Measurements from ENCODE around the gene PRRG2. TPM values are rescaled to one million over a fixed set of nuclear protein-coding genes. Genes with fewer than 3 reads are reported as not detected.

Gene PRRG2
- total RNA-seq, 1 experiment from 2014 or later: 1.5 TPM

- peak; percentile 98 for DNase-seq (ENCODE audit: low spot score)
- H3K27me3 ChIP-seq (replicated peaks; ENCODE audit: insufficient read depth, low read depth, low read length, poor library complexity): no peaks in the 10 kb centered on the region
- ChIA-PET CTCF (interaction anchor here (0.6 to 0.9 kb wide), 3 partner anchors 23 to 45 kb away, joined by 3 to 5 read pairs (median 3); no protein-coding TSS in a partner anchor), POLR2A (ENCODE audit: low non-redundant PET) (interaction anchor here (0.6 to 0.8 kb wide), 4 partner anchors 19 to 579 kb away, joined by 3 to 9 read pairs (median 4); partner anchors contain the start of genes RCN3 and RRAS)
- H3K36me3 ChIP-seq (ENCODE audit: insufficient read depth, low read length, poor library complexity, severe bottlenecking): peaks cover 46% of the 10 kb centered on the region
- BruUV-seq (replicated peaks): no TSS peak
- peak overlapping the region; percentile 92 for H3K27ac ChIP-seq (ENCODE audit: low read depth, low read length, poor library complexity, severe bottlenecking)
- no peak for TF ChIP-seq EZH2 (IDR thresholded peaks at IDR 0.05; ENCODE audit: borderline replicate concordance, low read depth, low read length, poor library complexity, severe bottlenecking)
- no peak for TF ChIP-seq CTCF (conservative IDR thresholded peaks at IDR 0.05; ENCODE audit: low read depth, low read length)
- peaks cover 7% of the 10 kb centered on the region for H3K4me1 ChIP-seq (ENCODE audit: insufficient read depth, low read length, poor library complexity, severe bottlenecking)
- intact Hi-C loops (cut with micrococcal nuclease; ENCODE audit: unreplicated experiment): loop anchor here (2.0 to 5.0 kb wide), 3 partner anchors 47 to 219 kb away; partner anchors contain the start of genes FUZ, PRMT1 and RRAS
- no peaks in the 10 kb centered on the region for H3K9me3 ChIP-seq (ENCODE audit: low read depth, low read length, poor library complexity, severe bottlenecking)
- peak overlapping the region; percentile 80 for H3K4me3 ChIP-seq (ENCODE audit: low read depth, low read length, poor library complexity, severe bottlenecking)
Observed at GRCh38 chr19:49593233-49594113, 12.4 kb downstream of the PRRG2 start.

GRCh38 chr19:49594157-49594992, 13.3 kb downstream of the PRRG2 start:
- no peaks in the 10 kb centered on the region for H3K27me3 ChIP-seq (replicated peaks; ENCODE audit: insufficient read depth, low read depth, low read length, poor library complexity)
- H3K4me3 ChIP-seq (ENCODE audit: low read depth, low read length, poor library complexity, severe bottlenecking): peak overlapping the region; percentile 80
- intact Hi-C loops (cut with micrococcal nuclease; ENCODE audit: unreplicated experiment): loop anchor here (5.0 kb wide), 2 partner anchors 83 to 218 kb away; partner anchors contain the start of genes FUZ and PRMT1
- TF ChIP-seq EZH2 (IDR thresholded peaks at IDR 0.05; ENCODE audit: borderline replicate concordance, low read depth, low read length, poor library complexity, severe bottlenecking) (no peak), CTCF (conservative IDR thresholded peaks at IDR 0.05; ENCODE audit: low read depth, low read length) (no peak)
- ChIA-PET POLR2A (ENCODE audit: low non-redundant PET) (no interaction called here), CTCF (no interaction called here)
- H3K27ac ChIP-seq (ENCODE audit: low read depth, low read length, poor library complexity, severe bottlenecking): no peak overlapping the region
- H3K4me1 ChIP-seq (ENCODE audit: insufficient read depth, low read length, poor library complexity, severe bottlenecking): peaks cover 7% of the 10 kb centered on the region
- H3K9me3 ChIP-seq (ENCODE audit: low read depth, low read length, poor library complexity, severe bottlenecking): no peaks in the 10 kb centered on the region
- no peak for DNase-seq (ENCODE audit: low spot score)
- peaks cover 55% of the 10 kb centered on the region for H3K36me3 ChIP-seq (ENCODE audit: insufficient read depth, low read length, poor library complexity, severe bottlenecking)
- no TSS peak for BruUV-seq (replicated peaks)
